Colon (tissue), 2 donors: ENCODE results near the gene ADGRG7.

Experiments
- FAIRE-seq: peaks from 2 replicates; lab custom pipeline; 2012; peaks lifted over from hg19 to GRCh38; lab: Jason Lieb, UNC
- donor health status: control.
- donor health status: control.

ADGRG7 gene

GRCh38 chr3:100702082-100702979 lies 92.9 kb downstream of the ADGRG7 start:
- FAIRE-seq, result no peak

- FAIRE-seq, result no peak
Measured at GRCh38 chr3:100702980-100703345, 93.6 kb downstream of the ADGRG7 start.

- no peak for FAIRE-seq
Measured at GRCh38 chr3:100703865-100704264, 94.5 kb downstream of the ADGRG7 start.

GRCh38 chr3:100706365-100706764 lies 97.0 kb downstream of the ADGRG7 start:
- no peak for FAIRE-seq

GRCh38 chr3:100708644-100708988 lies 99.2 kb downstream of the ADGRG7 start:
- FAIRE-seq, result no peak

- peak; percentile 28 for FAIRE-seq
Measured at GRCh38 chr3:100708989-100709841, 99.8 kb downstream of the ADGRG7 start, which contains the start of gene TFG. Gene TFG, plus strand, starts transcription at chr3:100709494. Its CDS starts 4,192 bp downstream, at chr3:100713686.

GRCh38 chr3:100709842-100710260 lies 100.5 kb downstream of the ADGRG7 start:
- no peak for FAIRE-seq

- FAIRE-seq, result no peak
Measured at GRCh38 chr3:100710261-100710968, 101.0 kb downstream of the ADGRG7 start.

- no peak for FAIRE-seq
Measured at GRCh38 chr3:100715176-100715575, 105.8 kb downstream of the ADGRG7 start.

GRCh38 chr3:100717063-100717462 lies 107.7 kb downstream of the ADGRG7 start:
- no peak for FAIRE-seq

GRCh38 chr3:100717637-100718487 lies 108.5 kb downstream of the ADGRG7 start:
- no peak for FAIRE-seq

- no peak for FAIRE-seq
Measured at GRCh38 chr3:100719136-100719535, 109.7 kb downstream of the ADGRG7 start.

GRCh38 chr3:100720426-100720825 lies 111.0 kb downstream of the ADGRG7 start:
- FAIRE-seq, result no peak

GRCh38 chr3:100725935-100726513 lies 116.6 kb downstream of the ADGRG7 start:
- no peak for FAIRE-seq

- no peak for FAIRE-seq
Measured at GRCh38 chr3:100726706-100727105, 117.3 kb downstream of the ADGRG7 start.

GRCh38 chr3:100730524-100730923 lies 121.1 kb downstream of the ADGRG7 start:
- FAIRE-seq, result no peak

- no peak for FAIRE-seq
Measured at GRCh38 chr3:100732435-100732834, 123.0 kb downstream of the ADGRG7 start.

- FAIRE-seq, result no peak
Measured at GRCh38 chr3:100737334-100737733, 127.9 kb downstream of the ADGRG7 start.

GRCh38 chr3:100740207-100740606 lies 130.8 kb downstream of the ADGRG7 start:
- FAIRE-seq, result no peak

GRCh38 chr3:100743535-100743934 lies 134.1 kb downstream of the ADGRG7 start:
- no peak for FAIRE-seq

- FAIRE-seq, result no peak
Measured at GRCh38 chr3:100744671-100745070, 135.3 kb downstream of the ADGRG7 start.
